ENCODE measurements around the gene CD36. TPM values are rescaled to one million over a fixed set of nuclear protein-coding genes. Genes with fewer than 3 reads are reported as not detected.
A peak's percentile ranks its signal among the peaks of the same experiment; 100 is the strongest.

Gene CD36
- total RNA-seq, 4 donors from 2014 or later: 11.5 to 59.2 (median 31.5) TPM

- 48 to 53% methylated on average over 3 to 4 of the region's 4 CpGs for WGBS, 2 donors (ENCODE audit: low coverage in 1 of 2)
These were observed 61.3 kb downstream of the CD36 start for GRCh38 chr7:80699721-80700256.

DNA sequence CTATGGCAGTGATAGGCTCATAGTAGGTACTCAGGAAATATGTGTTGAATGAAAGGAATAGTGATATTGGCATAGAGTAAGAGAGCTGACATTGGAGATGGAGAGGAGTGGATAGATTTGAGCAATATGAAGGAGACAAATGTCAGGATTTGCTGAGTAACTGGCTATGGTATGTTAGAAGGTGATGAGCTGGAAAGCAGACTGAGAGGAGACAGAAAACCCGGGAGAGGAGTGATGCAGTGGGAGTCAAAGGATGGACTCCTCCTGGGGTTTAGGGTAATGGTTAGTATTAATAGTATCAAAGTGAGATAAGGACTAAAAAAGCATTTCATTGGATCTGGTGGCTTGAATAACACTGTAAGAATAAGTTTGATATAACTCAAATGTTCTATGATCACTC, 64.8 kb downstream of the CD36 start:
- Histone ChIP-seq H3K9me3 (no peaks in the 10 kb centered on the region), H3K27me3 (no peaks in the 10 kb centered on the region), H3K4me1 (peaks cover 0 to 11% (median 4%) of the 10 kb centered on the region in 4 donors), H3K27ac (no peak overlapping the region), H3K4me3 (no peak overlapping the region), H3K36me3 (no peaks in the 10 kb centered on the region)
- TF ChIP-seq EP300 (IDR thresholded peaks at IDR 0.05; ENCODE audit: low read depth) (no peak), POLR2AphosphoS5 (IDR thresholded peaks at IDR 0.05) (no peak), CTCF (IDR thresholded peaks at IDR 0.05) (no peak), POLR2A (IDR thresholded peaks at IDR 0.05) (no peak)
- intact Hi-C loops (cut with DNase I; ENCODE audit: low total_unique reads) (loop anchor here (10.0 kb wide), 2 partner anchors 212 to 762 kb away; partner anchors contain the start of gene SEMA3C), in situ Hi-C loops (cut with MboI; ENCODE audit: low pct_ligation_motif_present in 1 of 4, low pct_unique_long_range_greater_than_20kb in 1 of 4, low sequenced_read_pairs in 3 of 4) (loop anchor here in 3 of 4 donors (5.0 to 25.0 kb wide), 2 partner anchors 209 to 769 kb away; partner anchors contain the start of gene SEMA3C (in 3 of the 3))
- WGBS, 2 donors (ENCODE audit: low coverage in 1 of 2): 81 to 90% methylated on average over 1 of the region's 1 CpG
- no peak for DNase-seq

More at GRCh38 chr7:80699721-80700256, 61.3 kb downstream of the CD36 start:
- TF ChIP-seq EP300 (IDR thresholded peaks at IDR 0.05; ENCODE audit: low read depth) (no peak), POLR2A (IDR thresholded peaks at IDR 0.05) (no peak), CTCF (IDR thresholded peaks at IDR 0.05) (no peak), POLR2AphosphoS5 (IDR thresholded peaks at IDR 0.05) (no peak)
- no peak overlapping the region for H3K4me3 ChIP-seq
- H3K36me3 ChIP-seq: no peaks in the 10 kb centered on the region
- intact Hi-C loops (cut with DNase I; ENCODE audit: low total_unique reads): loop anchor here (10.0 kb wide), 2 partner anchors 215 to 765 kb away; partner anchors contain the start of gene SEMA3C
- H3K4me1 ChIP-seq: peaks cover 0 to 11% (median 4%) of the 10 kb centered on the region in 4 donors
- in situ Hi-C loops (cut with MboI; ENCODE audit: low pct_ligation_motif_present in 1 of 4, low pct_unique_long_range_greater_than_20kb in 1 of 4, low sequenced_read_pairs in 3 of 4): loop anchor here (5.0 to 25.0 kb wide), 4 partner anchors 213 to 773 kb away; partner anchors contain the start of gene SEMA3C (in 3 of the 4)
- no peak for DNase-seq
- peak overlapping the region in 1 of 4 donors; percentile 45 for H3K27ac ChIP-seq
- H3K27me3 ChIP-seq: no peaks in the 10 kb centered on the region
- H3K9me3 ChIP-seq: peaks cover 0 to 2% of the 10 kb centered on the region in 2 donors

DNA sequence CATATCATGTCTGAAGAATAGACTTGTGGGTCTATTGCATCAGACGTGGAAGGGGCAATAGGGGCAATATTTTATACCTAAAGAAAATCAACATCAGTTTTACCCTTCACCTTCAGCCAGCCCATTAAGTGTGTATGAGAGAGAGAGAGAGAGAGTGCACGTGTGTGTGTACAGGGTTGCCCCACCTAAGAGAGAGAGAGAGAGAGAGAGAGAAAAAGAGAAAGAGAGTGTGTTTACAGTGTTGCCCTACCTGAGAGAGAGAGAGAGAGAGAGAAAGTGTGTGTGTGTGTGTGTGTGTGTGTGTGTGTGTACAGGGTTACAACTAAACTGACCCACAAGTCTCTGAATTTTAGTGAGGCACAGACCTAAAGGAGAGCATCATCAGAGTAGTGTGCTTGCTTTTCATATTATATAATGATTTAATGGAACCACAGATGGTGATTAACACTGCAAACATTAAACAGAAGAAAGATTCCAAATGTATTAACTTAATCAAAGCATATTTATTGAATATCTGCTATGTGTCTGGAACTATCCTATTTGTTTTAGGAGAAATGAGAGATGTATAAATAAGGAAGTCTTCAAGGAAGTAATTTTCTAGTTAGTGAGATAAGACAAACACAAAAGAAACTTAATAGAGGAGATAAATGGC, 66.8 kb downstream of the CD36 start:
- H3K4me1 ChIP-seq: no peaks in the 10 kb centered on the region
- H3K36me3 ChIP-seq: no peaks in the 10 kb centered on the region
- no peak overlapping the region for H3K4me3 ChIP-seq
- intact Hi-C loops (cut with DNase I; ENCODE audit: low total_unique reads) (loop anchor here (10.0 kb wide), 2 partner anchors 210 to 760 kb away; partner anchors contain the start of gene SEMA3C), in situ Hi-C loops (cut with MboI; ENCODE audit: low pct_ligation_motif_present in 1 of 4, low pct_unique_long_range_greater_than_20kb in 1 of 4, low sequenced_read_pairs in 3 of 4) (loop anchor here in 3 of 4 donors (25.0 kb wide), 1 partner anchor 207 kb away; the partner anchor contains the start of gene SEMA3C (in 3 of the 3))
- TF ChIP-seq CTCF (IDR thresholded peaks at IDR 0.05) (no peak), POLR2AphosphoS5 (IDR thresholded peaks at IDR 0.05) (no peak), POLR2A (IDR thresholded peaks at IDR 0.05) (no peak), EP300 (IDR thresholded peaks at IDR 0.05; ENCODE audit: low read depth) (no peak)
- no peaks in the 10 kb centered on the region for H3K9me3 ChIP-seq
- no peak overlapping the region for H3K27ac ChIP-seq
- DNase-seq: no peak
- H3K27me3 ChIP-seq: no peaks in the 10 kb centered on the region
- WGBS, 2 donors (ENCODE audit: low coverage in 1 of 2): 43 to 60% methylated on average over 1 to 2 of the region's 2 CpGs

DNA sequence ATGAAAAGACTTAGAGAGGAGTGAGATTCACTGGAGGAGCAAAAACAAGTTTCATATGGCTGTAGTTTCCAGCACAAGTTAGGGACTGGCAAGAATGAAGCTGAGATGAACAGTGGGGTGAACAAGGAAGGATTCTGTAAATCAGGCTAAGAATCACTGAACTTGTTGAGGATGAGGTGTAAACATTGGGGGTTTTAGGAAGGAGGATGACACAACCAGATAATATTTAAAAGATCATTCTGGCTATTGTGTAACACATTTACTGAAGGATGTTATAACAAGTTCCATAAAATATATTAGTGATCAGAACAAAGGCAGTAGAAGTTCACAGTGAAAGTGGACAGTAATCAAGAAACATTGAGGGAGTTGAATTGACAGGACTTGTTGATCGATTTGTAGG, 68.9 kb downstream of the CD36 start:
- Histone ChIP-seq H3K9me3 (no peaks in the 10 kb centered on the region), H3K36me3 (no peaks in the 10 kb centered on the region), H3K4me1 (no peaks in the 10 kb centered on the region), H3K27me3 (no peaks in the 10 kb centered on the region), H3K4me3 (no peak overlapping the region), H3K27ac (no peak overlapping the region)
- DNase-seq: no peak
- intact Hi-C loops (cut with DNase I; ENCODE audit: low total_unique reads): loop anchor here (10.0 kb wide), 2 partner anchors 207 to 757 kb away; partner anchors contain the start of gene SEMA3C
- 71 to 84% methylated on average over 1 of the region's 1 CpG for WGBS, 2 donors (ENCODE audit: low coverage in 1 of 2)
- in situ Hi-C loops (cut with MboI; ENCODE audit: low pct_ligation_motif_present in 1 of 4, low pct_unique_long_range_greater_than_20kb in 1 of 4, low sequenced_read_pairs in 3 of 4): loop anchor here in 3 of 4 donors (25.0 kb wide), 1 partner anchor 205 kb away; the partner anchor contains the start of gene SEMA3C (in 3 of the 3)
- TF ChIP-seq EP300 (IDR thresholded peaks at IDR 0.05; ENCODE audit: low read depth) (no peak), CTCF (IDR thresholded peaks at IDR 0.05) (no peak)

Measured in transverse colon (tissue), 4 donors.